SK-MEL-5 (cell line): ENCODE data around the gene NPB. TPM values are rescaled to one million over a fixed set of nuclear protein-coding genes. Genes with fewer than 3 reads are reported as not detected.

Source experiments
- DNase-seq: peaks from one replicate; pipeline ENCODE4 v3.0.0-alpha.2; 2016; ENCODE audit warnings: low read depth, low spot score
- in situ Hi-C: cut with HindIII; loops from 2 replicates; pipeline ENCODE4 v1.10.0; 2016; ENCODE audit warnings: low sequenced_read_pairs, high pct_unique_total_duplicates, low pct_unique_long_range_greater_than_20kb
- total RNA-seq: library from RNA; depleted of rRNA; stranded (reverse); fragments of >200 nt; shearing (Covaris generic); gene quantifications from 2 replicates; pipeline ENCODE4 v1.2.3, GENCODE V29; 2014

NPB gene
- total RNA-seq, 1 experiment from 2014 or later, result 0.34 TPM

- in situ Hi-C loops, result no loop called here
These were observed 27.5 kb downstream of the NPB start for GRCh38 chr17:81929253-81930141.

GRCh38 chr17:81930142-81931125 lies 28.4 kb downstream of the NPB start:
- DNase-seq, result peak; percentile 40
- in situ Hi-C loops, result no loop called here

More at GRCh38 chr17:81929253-81930141, 27.5 kb downstream of the NPB start:
- DNase-seq, result no peak

- DNase-seq, result no peak
- in situ Hi-C loops, result no loop called here
These were observed 29.1 kb downstream of the NPB start for GRCh38 chr17:81931189-81931556.

- in situ Hi-C loops, result no loop called here
- DNase-seq, result no peak
These were observed 29.7 kb downstream of the NPB start for GRCh38 chr17:81931557-81932332.

GRCh38 chr17:81932333-81932983 lies 30.4 kb downstream of the NPB start:
- no peak for DNase-seq
- in situ Hi-C loops, result no loop called here

GRCh38 chr17:81933178-81933699 lies 31.2 kb downstream of the NPB start:
- no peak for DNase-seq
- in situ Hi-C loops, result no loop called here

GRCh38 chr17:81934098-81934757 lies 32.2 kb downstream of the NPB start:
- in situ Hi-C loops, result no loop called here
- no peak for DNase-seq

- in situ Hi-C loops, result no loop called here
These were observed 33.0 kb downstream of the NPB start for GRCh38 chr17:81934850-81935708.

GRCh38 chr17:81935709-81936084 lies 33.7 kb downstream of the NPB start:
- in situ Hi-C loops, result no loop called here
- DNase-seq, result no peak

More at GRCh38 chr17:81934850-81935708, 33.0 kb downstream of the NPB start:
- no peak for DNase-seq

GRCh38 chr17:81939218-81939617 lies 37.2 kb downstream of the NPB start:
- in situ Hi-C loops, result no loop called here
- no peak for DNase-seq

- in situ Hi-C loops, result no loop called here
These were observed 37.9 kb downstream of the NPB start for GRCh38 chr17:81939881-81940385.

GRCh38 chr17:81940538-81941483 lies 38.8 kb downstream of the NPB start:
- in situ Hi-C loops, result no loop called here
- DNase-seq, result no peak

More at GRCh38 chr17:81939881-81940385, 37.9 kb downstream of the NPB start:
- DNase-seq, result no peak

GRCh38 chr17:81941484-81942166 lies 39.6 kb downstream of the NPB start:
- in situ Hi-C loops, result no loop called here

GRCh38 chr17:81942167-81942553 lies 40.1 kb downstream of the NPB start:
- no peak for DNase-seq
- in situ Hi-C loops, result no loop called here

More at GRCh38 chr17:81941484-81942166, 39.6 kb downstream of the NPB start:
- no peak for DNase-seq
